Fibroblast of the conjunctiva (primary cell): ENCODE data around the gene RNGTT.

Experiments
- DNase-seq: peaks from one replicate; pipeline ENCODE4 v3.0.0-alpha.2; 2010; ENCODE audit warnings: low read depth

Gene RNGTT

GRCh38 chr6:88586371-88587149 lies 376.9 kb downstream of the RNGTT start:
- DNase-seq = peak; percentile 17

- no peak for DNase-seq
These were observed 378.1 kb downstream of the RNGTT start for GRCh38 chr6:88585276-88585692.

GRCh38 chr6:88584581-88585275 lies 378.7 kb downstream of the RNGTT start:
- DNase-seq = no peak

- no peak for DNase-seq
These were observed 386.0 kb downstream of the RNGTT start for GRCh38 chr6:88577461-88577860.

GRCh38 chr6:88575536-88575935 lies 387.9 kb downstream of the RNGTT start:
- no peak for DNase-seq

- no peak for DNase-seq
These were observed 388.8 kb downstream of the RNGTT start for GRCh38 chr6:88574651-88575050.

GRCh38 chr6:88574031-88574430 lies 389.4 kb downstream of the RNGTT start:
- DNase-seq = no peak

GRCh38 chr6:88573561-88573960 lies 389.9 kb downstream of the RNGTT start:
- no peak for DNase-seq

GRCh38 chr6:88572449-88573139 lies 390.8 kb downstream of the RNGTT start:
- DNase-seq = no peak

GRCh38 chr6:88569959-88570358 lies 393.5 kb downstream of the RNGTT start:
- DNase-seq = no peak

- DNase-seq = no peak
These were observed 395.7 kb downstream of the RNGTT start for GRCh38 chr6:88567696-88568095.

- DNase-seq = no peak
These were observed 396.5 kb downstream of the RNGTT start for GRCh38 chr6:88566746-88567534.

GRCh38 chr6:88565836-88566235 lies 397.6 kb downstream of the RNGTT start:
- no peak for DNase-seq

GRCh38 chr6:88565409-88565811 lies 398.0 kb downstream of the RNGTT start:
- DNase-seq = no peak

- DNase-seq = no peak
These were observed 400.2 kb downstream of the RNGTT start for GRCh38 chr6:88563277-88563625.

GRCh38 chr6:88562353-88563276 lies 400.8 kb downstream of the RNGTT start:
- DNase-seq = no peak

- peak; percentile 6 for DNase-seq
These were observed 401.5 kb downstream of the RNGTT start for GRCh38 chr6:88561954-88562315.

GRCh38 chr6:88561034-88561953 lies 402.1 kb downstream of the RNGTT start:
- no peak for DNase-seq
